HG03108 (cell line): ENCODE data around the gene MAP7D1.
"Not testable (repeated sequence)": the region's sequence is repeated elsewhere in the genome, so short reads cannot be mapped to it uniquely, and the experiment has no call there.

Experiments used
- ATAC-seq: cut with Tn5 transposase; IDR thresholded peaks from one replicate; pipeline ENCODE4 v1.9.1; 2021; ENCODE audit warnings: moderate library complexity; ENCODE audit not compliant: unreplicated experiment

The MAP7D1 gene

GRCh38 chr1:36166938-36167905, 11.3 kb downstream of the MAP7D1 start:
- no peak for ATAC-seq

- no peak for ATAC-seq
Observed at GRCh38 chr1:36168514-36168913, 12.6 kb downstream of the MAP7D1 start.

- no peak for ATAC-seq
Observed at GRCh38 chr1:36170643-36171412, 14.9 kb downstream of the MAP7D1 start.

- ATAC-seq: no peak
Observed at GRCh38 chr1:36172017-36172747, 16.2 kb downstream of the MAP7D1 start.

GRCh38 chr1:36172983-36173382, 17.0 kb downstream of the MAP7D1 start:
- ATAC-seq: no peak

GRCh38 chr1:36174713-36175112, 18.8 kb downstream of the MAP7D1 start:
- ATAC-seq: no peak

GRCh38 chr1:36175137-36176095, 19.5 kb downstream of the MAP7D1 start:
- ATAC-seq: no peak

- ATAC-seq: no peak
Observed at GRCh38 chr1:36176106-36176949, 20.4 kb downstream of the MAP7D1 start.

- ATAC-seq: no peak
Observed at GRCh38 chr1:36177589-36178431, 21.9 kb downstream of the MAP7D1 start.

- ATAC-seq: no peak
Observed at GRCh38 chr1:36178471-36179219, 22.7 kb downstream of the MAP7D1 start.

- no peak for ATAC-seq
Observed at GRCh38 chr1:36179220-36179600, 23.2 kb downstream of the MAP7D1 start.

GRCh38 chr1:36182734-36183133, 26.8 kb downstream of the MAP7D1 start:
- no peak for ATAC-seq

GRCh38 chr1:36183309-36183856, 27.4 kb downstream of the MAP7D1 start:
- ATAC-seq: no peak

- ATAC-seq: no peak
Observed at GRCh38 chr1:36187800-36188593, 32.0 kb downstream of the MAP7D1 start.

GRCh38 chr1:36196805-36197204, 40.8 kb downstream of the MAP7D1 start:
- not testable (repeated sequence) for ATAC-seq

- no peak for ATAC-seq
Observed at GRCh38 chr1:36198641-36199040, 42.7 kb downstream of the MAP7D1 start.
